ENCODE data around the gene TBCCD1. TPM values are rescaled to one million over a fixed set of nuclear protein-coding genes. Genes with fewer than 3 reads are reported as not detected.
"Not testable (repeated sequence)": the region's sequence is repeated elsewhere in the genome, so short reads cannot be mapped to it uniquely, and the experiment has no call there.

The TBCCD1 gene
- polyA plus RNA-seq, 6 donors from 2014 or later: 12.0 to 32.7 (median 19.7) TPM

DNA sequence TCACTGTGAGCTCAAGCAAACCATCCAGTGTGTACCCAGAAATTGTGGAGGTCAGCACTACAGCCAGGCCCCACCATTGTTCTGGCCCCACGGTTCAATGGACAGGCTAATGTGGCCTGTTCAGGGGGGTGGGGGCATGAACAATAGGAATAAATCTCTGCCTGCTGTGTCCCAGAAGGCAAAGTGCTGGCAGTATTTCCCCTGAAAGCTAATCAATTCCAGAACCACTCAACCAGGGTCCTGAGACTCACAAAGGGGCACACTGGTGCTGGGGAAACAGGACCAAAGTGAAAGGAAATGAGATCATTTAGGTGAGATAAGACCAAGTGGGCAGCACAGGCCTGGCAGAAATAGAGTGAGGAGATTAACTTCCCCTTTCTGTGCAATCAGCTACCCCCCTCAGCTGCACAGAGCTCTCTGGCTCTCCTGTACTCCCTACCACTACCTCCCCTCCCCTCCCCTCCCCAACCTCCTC, 34.5 kb downstream of the TBCCD1 start:
- Mint-ChIP-seq H3K36me3 (peaks cover 3 to 5% of the 10 kb centered on the region in 2 donors), H3K4me1 (peaks cover 49 to 81% (median 78%) of the 10 kb centered on the region in 3 donors), H3K27me3 (peaks cover 40 to 44% (median 42%) of the 10 kb centered on the region in 3 donors), H3K27ac (peak overlapping the region; percentile 72 to 99 (median 87)), H3K4me3 (peak overlapping the region in 7 of 8 donors; percentile 25 to 88 (median 73)), H3K9me3 (peaks cover 0 to 6% (median 0%) of the 10 kb centered on the region in 7 donors)
- ATAC-seq (ENCODE audit: low read depth in 2 of 2) (peak; percentile 55 to 57), DNase-seq (peak; percentile 73)

DNA sequence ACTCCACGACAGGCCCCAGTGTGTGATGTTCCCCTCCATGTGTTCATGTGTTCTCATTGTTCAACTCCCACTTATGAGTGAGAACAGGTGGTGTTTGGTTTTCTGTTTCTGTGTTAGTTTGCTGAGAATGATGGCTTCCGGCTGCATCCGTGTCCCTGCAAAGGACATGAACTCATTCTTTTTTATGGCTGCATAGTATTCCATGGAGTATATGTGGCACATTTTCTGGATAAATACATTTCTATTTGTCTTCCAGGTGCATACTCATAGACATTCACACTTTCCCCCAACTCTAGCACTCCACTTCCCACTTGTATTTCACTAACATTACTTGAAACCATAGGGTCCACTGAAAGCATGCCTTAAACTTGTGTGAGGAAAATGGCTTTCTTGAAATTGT, 35.4 kb downstream of the TBCCD1 start:
- not testable (repeated sequence) for H3K4me3 Mint-ChIP-seq; DNase-seq; H3K9me3 Mint-ChIP-seq; H3K36me3 Mint-ChIP-seq; ATAC-seq (ENCODE audit: low read depth in 2 of 2)
- peaks cover 49 to 78% (median 77%) of the 10 kb centered on the region in 3 donors for H3K4me1 Mint-ChIP-seq
- H3K27me3 Mint-ChIP-seq: peaks cover 35 to 43% (median 39%) of the 10 kb centered on the region in 3 donors
- H3K27ac Mint-ChIP-seq: peak overlapping the region in 4 of 6 donors; percentile 3 to 99 (median 76)

DNA sequence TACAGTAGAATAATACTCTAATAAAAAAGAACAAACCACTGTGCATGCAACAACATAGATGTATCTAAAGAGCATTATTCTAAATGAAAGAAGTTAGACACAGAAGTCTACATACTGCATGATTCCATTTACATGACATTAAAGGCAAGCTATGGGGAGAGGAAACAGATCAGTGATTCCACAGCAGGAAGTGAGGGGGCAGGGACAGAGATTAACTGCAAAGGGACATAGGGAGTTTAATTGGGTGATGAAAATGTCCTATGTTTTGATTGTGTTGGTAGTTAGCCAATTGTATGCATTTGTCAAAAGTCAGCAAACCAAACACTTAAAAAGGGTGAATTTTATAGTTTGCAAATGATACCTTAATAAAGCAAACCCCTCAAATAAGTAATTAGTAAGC, 36.7 kb downstream of the TBCCD1 start:
- Mint-ChIP-seq H3K27me3 (peaks cover 32 to 41% (median 41%) of the 10 kb centered on the region in 3 donors), H3K4me3 (peak overlapping the region in 1 of 8 donors; percentile 43), H3K4me1 (peaks cover 51 to 84% (median 77%) of the 10 kb centered on the region in 3 donors), H3K27ac (peak overlapping the region in 2 of 6 donors; percentile 13 to 22), H3K36me3 (peaks cover 0 to 7% of the 10 kb centered on the region in 2 donors), H3K9me3 (peaks cover 0 to 8% (median 0%) of the 10 kb centered on the region in 7 donors)
- no peak for DNase-seq
- no peak for ATAC-seq (ENCODE audit: low read depth in 2 of 2)

DNA sequence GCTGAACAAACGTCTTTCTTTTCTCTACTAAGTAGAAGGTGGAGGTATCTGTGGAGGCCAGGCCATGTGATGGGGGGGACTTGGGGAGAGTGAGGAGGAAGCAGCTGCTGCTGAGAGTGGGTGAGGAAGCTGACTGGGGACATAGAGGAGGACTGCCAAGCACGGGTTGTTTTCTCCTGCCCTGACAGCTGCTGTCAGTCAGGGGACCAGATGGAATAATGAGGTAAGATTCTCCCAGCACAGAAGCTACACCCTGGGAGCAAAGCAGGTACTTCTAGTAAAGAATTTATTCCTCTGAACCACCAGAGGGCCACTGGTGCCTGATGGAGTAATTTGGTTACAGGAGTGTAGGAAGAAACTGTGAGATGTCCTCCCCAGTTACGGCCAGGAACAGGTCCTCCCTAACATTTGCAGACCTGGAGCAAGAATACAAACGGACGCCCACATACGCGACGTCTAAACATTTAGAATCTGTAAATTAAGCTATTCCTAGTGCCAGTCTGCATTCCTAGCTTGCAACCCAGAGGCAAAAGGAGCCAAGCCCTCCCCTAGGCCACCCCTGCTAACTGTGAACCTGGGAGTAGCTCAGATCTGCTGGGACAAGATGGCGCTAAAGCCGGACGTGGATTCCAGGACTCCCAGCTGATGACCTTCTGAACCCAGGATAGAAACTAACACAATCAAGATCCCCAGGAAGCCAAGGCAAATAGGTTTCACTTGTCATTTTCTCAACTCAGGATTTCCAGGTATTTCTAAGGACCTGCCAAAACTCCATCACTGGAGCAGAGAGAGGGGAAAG, 37.7 kb downstream of the TBCCD1 start:
- Mint-ChIP-seq H3K27me3 (peaks cover 40 to 42% (median 41%) of the 10 kb centered on the region in 3 donors), H3K9me3 (peaks cover 0 to 8% (median 0%) of the 10 kb centered on the region in 7 donors), H3K36me3 (peaks cover 0 to 7% of the 10 kb centered on the region in 2 donors), H3K4me3 (peak overlapping the region in 5 of 8 donors; percentile 0 to 59 (median 7)), H3K4me1 (peaks cover 45 to 77% (median 69%) of the 10 kb centered on the region in 3 donors), H3K27ac (peak overlapping the region in 5 of 6 donors; percentile 1 to 36 (median 6))
- DNase-seq (peak; percentile 43), ATAC-seq (ENCODE audit: low read depth in 2 of 2) (peak; percentile 14 to 17)

DNA sequence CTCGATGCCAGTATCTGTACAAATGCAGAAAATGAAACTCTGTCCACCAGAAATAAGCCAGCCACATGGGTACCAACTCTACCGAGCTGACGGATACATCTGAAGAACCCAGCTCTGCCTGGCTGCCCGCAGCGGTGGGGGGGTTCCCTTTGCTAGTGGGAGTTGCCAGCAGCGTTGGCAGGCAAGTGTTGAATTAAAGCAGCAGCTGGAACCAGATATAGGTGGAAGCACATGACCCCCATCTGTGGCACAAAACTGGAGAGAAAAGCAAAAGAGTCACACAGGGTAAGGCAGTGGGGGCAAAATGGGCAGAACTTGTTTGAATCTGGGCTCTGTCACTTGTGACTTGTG, 40.9 kb downstream of the TBCCD1 start:
- DNase-seq: peak; percentile 77
- Mint-ChIP-seq H3K4me3 (peak overlapping the region in 5 of 8 donors; percentile 5 to 53 (median 31)), H3K27ac (peak overlapping the region in 5 of 6 donors; percentile 61 to 96 (median 86)), H3K4me1 (peaks cover 45 to 63% (median 54%) of the 10 kb centered on the region in 3 donors), H3K9me3 (peaks cover 0 to 8% (median 0%) of the 10 kb centered on the region in 7 donors), H3K27me3 (peaks cover 50 to 61% (median 51%) of the 10 kb centered on the region in 3 donors), H3K36me3 (peaks cover 0 to 7% of the 10 kb centered on the region in 2 donors)
- ATAC-seq (ENCODE audit: low read depth in 2 of 2): peak; percentile 90 to 93

DNA sequence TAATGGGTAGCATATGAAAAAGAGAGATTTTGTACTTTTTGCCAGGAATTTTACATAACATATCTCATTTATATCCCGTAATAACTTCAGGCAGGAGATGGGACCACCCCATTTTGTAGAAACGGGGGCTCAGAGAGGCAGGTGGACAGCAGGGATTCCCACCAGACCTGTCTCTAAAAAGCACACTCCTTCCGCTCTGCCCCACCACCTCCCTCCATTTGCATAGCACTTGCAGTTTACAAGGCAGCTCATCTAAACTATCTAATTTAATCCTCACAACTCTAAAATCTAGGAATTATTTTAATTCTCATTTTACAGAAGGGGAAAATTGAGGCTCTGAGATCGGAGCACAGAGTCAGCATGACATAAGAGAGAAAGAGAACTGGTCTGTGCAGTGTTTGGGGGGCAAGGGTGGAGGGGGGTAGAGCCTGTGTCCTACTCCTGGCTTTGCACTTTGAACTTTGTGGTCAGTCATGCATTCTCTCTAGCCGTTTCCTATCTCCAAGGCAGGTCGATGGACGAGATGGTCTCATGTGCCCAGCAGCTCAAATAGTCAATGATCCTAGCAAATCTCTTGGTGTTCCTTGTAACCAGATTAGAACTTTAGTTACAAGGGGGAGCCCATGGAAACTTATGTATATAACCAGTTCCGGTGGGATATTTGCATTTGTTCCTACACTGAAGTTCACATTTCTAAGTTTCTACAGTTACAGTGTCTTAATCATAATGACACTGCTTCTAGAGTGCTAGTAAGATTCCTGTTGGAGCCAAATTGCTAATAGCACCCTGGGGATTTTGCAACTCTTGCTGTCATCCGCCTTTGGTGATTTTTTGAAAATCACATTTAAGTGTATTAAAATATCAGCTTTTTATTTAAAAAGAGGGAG, 41.5 kb downstream of the TBCCD1 start:
- peaks cover 46 to 61% (median 51%) of the 10 kb centered on the region in 3 donors for H3K27me3 Mint-ChIP-seq
- H3K4me3 Mint-ChIP-seq: peak overlapping the region in 6 of 8 donors; percentile 5 to 71 (median 50)
- no peak for DNase-seq
- peak overlapping the region in 3 of 6 donors; percentile 32 to 95 (median 86) for H3K27ac Mint-ChIP-seq
- peaks cover 0 to 8% (median 0%) of the 10 kb centered on the region in 7 donors for H3K9me3 Mint-ChIP-seq
- no peak for ATAC-seq (ENCODE audit: low read depth in 2 of 2)
- peaks cover 0 to 7% of the 10 kb centered on the region in 2 donors for H3K36me3 Mint-ChIP-seq
- peaks cover 51 to 65% (median 56%) of the 10 kb centered on the region in 3 donors for H3K4me1 Mint-ChIP-seq

DNA sequence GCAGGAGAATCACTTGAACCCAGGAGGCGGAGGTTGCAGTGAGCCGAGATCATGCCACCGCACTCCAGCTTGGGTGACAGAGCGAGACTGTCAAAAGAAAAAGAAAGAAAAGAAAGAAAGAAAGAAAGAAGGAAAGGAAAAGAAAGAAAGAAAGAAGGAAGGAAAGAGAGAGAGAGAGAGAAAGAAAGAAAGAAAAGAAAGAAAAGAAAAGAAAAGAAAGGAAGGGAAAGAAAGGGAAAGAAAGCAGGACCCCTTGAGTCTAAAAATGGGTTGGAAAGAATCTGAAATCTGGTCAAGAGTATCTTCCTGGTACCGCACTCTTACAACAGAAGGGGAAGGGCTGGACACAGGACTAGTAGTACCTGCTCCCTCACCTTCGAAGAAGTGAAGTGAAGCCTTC, 42.5 kb downstream of the TBCCD1 start:
- H3K27me3 Mint-ChIP-seq: peaks cover 42 to 61% (median 51%) of the 10 kb centered on the region in 3 donors
- H3K4me3 Mint-ChIP-seq: no peak overlapping the region
- H3K27ac Mint-ChIP-seq: no peak overlapping the region
- H3K9me3 Mint-ChIP-seq: peaks cover 0 to 8% (median 0%) of the 10 kb centered on the region in 7 donors
- ATAC-seq (ENCODE audit: low read depth in 2 of 2) (no peak), DNase-seq (no peak)
- peaks cover 48 to 65% (median 54%) of the 10 kb centered on the region in 3 donors for H3K4me1 Mint-ChIP-seq
- peaks cover 0 to 7% of the 10 kb centered on the region in 2 donors for H3K36me3 Mint-ChIP-seq

DNA sequence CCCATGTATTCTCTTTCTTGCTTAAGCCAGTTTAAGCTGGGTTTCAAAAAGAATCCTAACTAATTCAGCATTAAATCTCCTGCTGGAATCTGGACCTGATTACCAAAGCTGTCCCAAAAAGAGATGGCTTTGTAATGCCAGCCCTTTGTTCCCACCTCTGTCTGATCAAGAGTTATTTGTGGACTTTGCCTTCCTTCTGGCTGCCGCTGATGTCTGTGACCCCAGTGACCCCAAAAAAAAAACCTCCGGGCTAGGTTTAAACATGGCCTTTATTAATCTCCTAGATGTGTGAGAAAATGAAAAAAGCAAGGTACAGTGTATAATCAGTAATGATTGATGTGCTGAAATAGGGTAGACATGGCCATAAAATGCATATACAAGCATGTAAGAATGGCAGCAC, 43.7 kb downstream of the TBCCD1 start:
- no peak for ATAC-seq (ENCODE audit: low read depth in 2 of 2)
- no peak for DNase-seq
- Mint-ChIP-seq H3K27ac (peak overlapping the region in 1 of 6 donors; percentile 90), H3K36me3 (peaks cover 0 to 7% of the 10 kb centered on the region in 2 donors), H3K4me3 (no peak overlapping the region), H3K27me3 (peaks cover 38 to 52% (median 43%) of the 10 kb centered on the region in 3 donors), H3K9me3 (peaks cover 0 to 8% (median 0%) of the 10 kb centered on the region in 7 donors), H3K4me1 (peaks cover 46 to 65% (median 54%) of the 10 kb centered on the region in 3 donors)

DNA sequence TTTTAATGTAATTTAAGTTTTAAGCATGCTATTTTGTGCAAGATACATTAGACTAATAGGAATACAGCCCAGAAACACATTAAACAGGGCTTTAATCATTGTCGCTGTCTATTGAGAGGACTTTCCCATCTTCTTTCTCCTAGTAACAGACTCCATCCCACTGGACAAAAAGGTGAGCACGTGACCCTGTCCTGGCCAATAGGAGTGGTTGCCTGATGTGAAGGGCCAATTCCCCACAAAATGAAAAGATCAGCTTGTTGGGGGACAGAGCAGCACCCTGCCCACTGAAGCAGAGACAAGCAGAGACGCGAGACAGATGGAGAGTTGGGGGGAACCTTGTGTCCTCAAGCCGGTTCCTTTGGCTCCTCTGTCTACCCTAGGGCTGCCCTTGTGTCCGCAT, 44.1 kb downstream of the TBCCD1 start:
- Mint-ChIP-seq H3K4me3 (no peak overlapping the region), H3K27me3 (peaks cover 39 to 50% (median 40%) of the 10 kb centered on the region in 3 donors), H3K9me3 (peaks cover 0 to 5% (median 0%) of the 10 kb centered on the region in 7 donors), H3K4me1 (peaks cover 46 to 61% (median 52%) of the 10 kb centered on the region in 3 donors), H3K27ac (no peak overlapping the region), H3K36me3 (peaks cover 0 to 5% of the 10 kb centered on the region in 2 donors)
- DNase-seq: no peak
- no peak for ATAC-seq (ENCODE audit: low read depth in 2 of 2)

DNA sequence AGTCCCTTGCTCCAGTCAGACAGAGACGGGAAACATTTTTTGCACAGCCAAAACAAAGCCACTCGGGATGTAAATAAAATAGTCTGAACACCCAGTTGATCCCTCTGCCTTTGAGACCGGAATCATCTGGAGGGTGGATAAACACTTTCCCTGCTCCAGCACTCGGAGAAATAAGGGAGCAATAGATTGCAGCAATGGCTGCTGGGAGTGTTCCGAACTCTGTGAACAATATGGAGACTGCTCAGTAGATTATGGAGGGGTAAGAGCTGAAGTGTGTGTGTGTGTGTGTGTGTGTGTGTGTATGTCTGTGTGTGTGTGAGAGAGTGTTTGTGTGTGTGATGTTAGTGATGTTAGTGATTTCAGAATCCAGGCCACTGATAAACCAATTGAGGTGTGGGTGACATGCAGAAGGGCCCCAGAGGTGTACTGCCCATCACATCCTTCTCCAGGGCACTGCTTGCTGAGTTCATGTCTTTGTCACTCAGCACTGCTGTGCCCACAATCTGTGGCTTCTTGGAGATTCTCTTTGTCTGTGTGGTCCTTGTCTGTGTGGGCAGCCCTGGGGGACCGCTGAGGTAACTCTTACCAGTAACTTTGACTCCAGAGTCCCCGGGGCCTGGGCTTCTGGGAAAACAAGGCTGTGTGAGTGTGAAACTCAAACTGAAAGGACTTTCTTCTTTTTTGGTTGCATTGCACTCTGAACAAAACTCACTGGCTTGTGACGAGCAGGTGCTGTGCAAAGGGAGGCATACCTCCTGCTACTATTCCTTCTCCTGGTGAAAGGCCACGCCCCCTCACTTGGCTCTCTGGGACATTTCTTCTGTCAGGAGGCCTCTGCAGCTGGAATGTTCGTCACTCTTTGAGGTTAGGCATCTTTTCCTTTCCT, 45.9 kb downstream of the TBCCD1 start:
- DNase-seq: peak; percentile 42
- H3K27me3 Mint-ChIP-seq: peaks cover 27 to 42% (median 28%) of the 10 kb centered on the region in 3 donors
- H3K9me3 Mint-ChIP-seq: no peaks in the 10 kb centered on the region
- H3K4me1 Mint-ChIP-seq: peaks cover 37 to 56% (median 37%) of the 10 kb centered on the region in 3 donors
- peak; percentile 24 to 33 for ATAC-seq (ENCODE audit: low read depth in 2 of 2)
- H3K27ac Mint-ChIP-seq: peak overlapping the region in 4 of 6 donors; percentile 43 to 95 (median 73)
- peak overlapping the region in 7 of 8 donors; percentile 13 to 82 (median 51) for H3K4me3 Mint-ChIP-seq
- no peaks in the 10 kb centered on the region for H3K36me3 Mint-ChIP-seq

DNA sequence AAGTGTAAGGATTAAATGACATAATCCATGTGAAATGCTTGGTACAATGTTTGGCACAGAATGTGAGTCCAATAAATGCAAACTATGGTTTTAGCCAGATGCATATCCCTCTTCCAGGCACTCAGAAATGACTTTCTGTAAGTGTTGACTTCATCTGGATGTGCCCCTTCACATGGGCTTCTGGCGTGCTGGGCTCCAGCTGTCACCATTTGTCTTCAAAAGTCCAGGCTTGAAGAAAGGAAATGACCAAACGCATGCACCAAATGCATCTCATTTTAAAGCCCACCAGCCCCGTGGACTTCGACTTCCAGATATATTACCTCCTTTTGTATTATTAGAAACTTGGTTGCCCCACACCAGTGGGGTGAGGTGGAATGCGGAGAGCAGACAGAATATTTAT, 46.7 kb downstream of the TBCCD1 start:
- DNase-seq (no peak), ATAC-seq (ENCODE audit: low read depth in 2 of 2) (no peak)
- Mint-ChIP-seq H3K4me1 (peaks cover 39 to 55% (median 40%) of the 10 kb centered on the region in 3 donors), H3K27me3 (peaks cover 29 to 44% (median 30%) of the 10 kb centered on the region in 3 donors), H3K4me3 (peak overlapping the region in 4 of 8 donors; percentile 13 to 32 (median 18)), H3K27ac (peak overlapping the region in 4 of 6 donors; percentile 7 to 77 (median 60)), H3K9me3 (no peaks in the 10 kb centered on the region), H3K36me3 (no peaks in the 10 kb centered on the region)

All from naive B cell (primary cell).